Breast epithelium (tissue), 3 donors: ENCODE measurements around the gene ITGB2.

Source experiments
- POLR2A ChIP-seq: fragments of 450-650 bp; IDR thresholded peaks from one replicate; pipeline ENCODE4 v1.6.1; 2016; ENCODE audit warnings: antibody characterized with exemption, mild to moderate bottlenecking, moderate library complexity
- POLR2AphosphoS5 ChIP-seq, 3 donors: sonication (generic); formaldehyde crosslinking; IDR thresholded peaks; one replicate each; pipeline ENCODE4 v1.6.1; 2017; ENCODE audit warnings: antibody characterized with exemption in 3 of 3
- TF ChIP-seq, protein P1 (sequence below), 3 donors: fragments of 450-650 bp; IDR thresholded peaks; one replicate each; pipeline ENCODE4 v1.5.1; 2016 to 2017; ENCODE audit warnings: antibody characterized with exemption in 3 of 3, mild to moderate bottlenecking in 3 of 3, moderate library complexity in 3 of 3

DNA sequence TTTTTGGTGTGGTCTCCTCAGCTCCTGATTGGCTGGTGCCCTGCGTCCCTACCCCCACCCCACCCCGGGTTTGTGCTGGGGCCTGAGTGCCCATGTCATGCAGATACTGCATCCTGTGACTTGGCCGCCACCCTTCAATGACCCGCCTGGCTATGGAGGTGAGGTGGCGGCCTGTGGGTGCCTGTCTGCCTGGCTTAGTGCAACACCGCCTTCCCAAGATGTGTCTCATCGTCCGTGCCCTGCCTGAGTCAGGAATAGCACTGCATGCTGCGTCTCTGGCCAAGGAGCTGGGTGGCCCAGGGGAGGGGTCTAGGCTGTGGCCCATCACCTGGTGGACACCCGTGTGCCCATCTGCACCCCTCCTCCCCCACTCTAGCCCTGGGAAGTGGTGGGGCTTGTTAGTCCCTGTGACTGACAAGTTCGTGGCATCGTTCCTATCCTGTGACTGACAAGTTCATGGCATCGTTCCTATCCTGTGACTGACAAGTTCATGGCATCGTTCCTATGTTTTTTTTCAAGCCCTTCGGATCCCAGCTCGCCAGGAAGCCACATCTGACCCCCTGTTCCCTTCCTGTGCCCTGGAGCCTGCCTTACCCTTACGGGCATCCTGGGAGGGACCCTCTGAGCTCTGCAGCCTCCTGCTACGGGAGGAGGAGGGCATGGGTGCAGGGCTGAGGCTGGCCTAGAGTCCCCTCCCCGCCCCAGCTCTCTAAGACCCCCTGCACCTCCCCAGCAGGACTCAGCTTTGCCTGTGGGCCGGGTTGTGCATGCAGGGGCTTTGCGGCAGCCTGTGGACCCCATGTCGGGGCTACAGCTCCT lies 26.6 kb upstream of the ITGB2 start:
- TF ChIP-seq POLR2A (no peak), POLR2AphosphoS5 (IDR thresholded peaks at IDR 0.05) (no peak)
- TF ChIP-seq, protein P1, sequence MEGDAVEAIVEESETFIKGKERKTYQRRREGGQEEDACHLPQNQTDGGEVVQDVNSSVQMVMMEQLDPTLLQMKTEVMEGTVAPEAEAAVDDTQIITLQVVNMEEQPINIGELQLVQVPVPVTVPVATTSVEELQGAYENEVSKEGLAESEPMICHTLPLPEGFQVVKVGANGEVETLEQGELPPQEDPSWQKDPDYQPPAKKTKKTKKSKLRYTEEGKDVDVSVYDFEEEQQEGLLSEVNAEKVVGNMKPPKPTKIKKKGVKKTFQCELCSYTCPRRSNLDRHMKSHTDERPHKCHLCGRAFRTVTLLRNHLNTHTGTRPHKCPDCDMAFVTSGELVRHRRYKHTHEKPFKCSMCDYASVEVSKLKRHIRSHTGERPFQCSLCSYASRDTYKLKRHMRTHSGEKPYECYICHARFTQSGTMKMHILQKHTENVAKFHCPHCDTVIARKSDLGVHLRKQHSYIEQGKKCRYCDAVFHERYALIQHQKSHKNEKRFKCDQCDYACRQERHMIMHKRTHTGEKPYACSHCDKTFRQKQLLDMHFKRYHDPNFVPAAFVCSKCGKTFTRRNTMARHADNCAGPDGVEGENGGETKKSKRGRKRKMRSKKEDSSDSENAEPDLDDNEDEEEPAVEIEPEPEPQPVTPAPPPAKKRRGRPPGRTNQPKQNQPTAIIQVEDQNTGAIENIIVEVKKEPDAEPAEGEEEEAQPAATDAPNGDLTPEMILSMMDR (IDR thresholded peaks at IDR 0.05) = no peak
